Measurements from ENCODE around the gene L3MBTL3.
"Not testable (repeated sequence)": the region's sequence is repeated elsewhere in the genome, so short reads cannot be mapped to it uniquely, and the experiment has no call there.

Gene L3MBTL3

DNA sequence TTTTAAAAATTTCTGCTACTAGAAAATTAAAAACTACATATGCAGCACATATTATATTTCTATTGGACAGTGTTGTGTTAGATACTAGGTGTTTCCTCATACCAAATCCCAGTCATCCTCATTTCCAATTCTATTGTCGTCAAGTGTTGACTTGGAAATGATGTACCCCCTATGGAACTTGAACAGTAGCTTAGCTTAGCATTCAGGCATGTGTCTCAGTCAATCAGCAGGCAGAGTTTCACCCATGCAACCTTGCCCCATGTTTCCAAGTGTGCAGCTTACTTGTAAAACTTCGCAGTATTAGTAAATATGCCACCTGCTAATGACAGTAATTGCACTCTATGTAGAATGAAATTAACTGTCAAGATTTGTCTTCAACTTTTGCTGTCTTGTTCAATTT, 144.9 kb downstream of the L3MBTL3 start:
- Histone ChIP-seq H3K4me3 (no peak overlapping the region), H3K27ac (no peak overlapping the region)

DNA sequence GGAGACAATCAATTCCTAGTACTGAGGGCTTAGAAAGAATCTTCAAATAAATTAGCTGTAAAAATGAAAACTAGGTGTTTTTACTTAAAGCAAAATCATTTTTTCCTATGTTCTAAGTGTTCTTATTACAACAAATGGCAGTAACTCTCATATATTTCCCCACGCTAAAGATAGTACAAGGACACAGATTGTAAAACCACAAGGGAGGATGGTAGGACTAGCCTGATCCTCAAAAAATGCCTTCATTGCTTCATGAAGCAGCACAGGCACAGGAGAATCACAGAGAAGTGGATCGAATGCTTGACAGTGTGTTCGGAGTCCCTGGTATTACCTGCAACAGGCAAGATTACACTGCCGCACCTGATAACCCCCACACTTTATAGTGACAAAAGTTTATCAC, 145.9 kb downstream of the L3MBTL3 start:
- Histone ChIP-seq H3K27ac (no peak overlapping the region), H3K4me3 (no peak overlapping the region)

DNA sequence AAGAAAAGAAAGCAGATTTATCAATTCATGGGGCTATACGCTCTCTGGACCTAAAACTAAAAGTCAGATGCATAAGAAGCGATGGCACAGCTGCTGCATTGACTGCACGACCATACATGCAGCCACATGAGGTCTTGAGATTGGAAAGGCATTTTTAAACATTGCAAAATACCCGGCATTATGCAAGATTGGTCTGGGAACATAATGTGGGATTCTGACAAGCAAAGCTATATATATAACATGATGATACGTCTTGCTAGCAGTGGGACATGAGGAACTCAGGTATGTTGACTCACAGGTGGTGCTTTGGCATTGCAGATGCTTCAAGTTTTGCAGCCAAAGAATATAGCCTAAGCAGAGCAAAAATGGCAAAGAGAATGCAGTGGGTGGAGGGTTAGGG, 149.3 kb downstream of the L3MBTL3 start:
- H3K27ac ChIP-seq: no peak overlapping the region
- no peak overlapping the region for H3K4me3 ChIP-seq

DNA sequence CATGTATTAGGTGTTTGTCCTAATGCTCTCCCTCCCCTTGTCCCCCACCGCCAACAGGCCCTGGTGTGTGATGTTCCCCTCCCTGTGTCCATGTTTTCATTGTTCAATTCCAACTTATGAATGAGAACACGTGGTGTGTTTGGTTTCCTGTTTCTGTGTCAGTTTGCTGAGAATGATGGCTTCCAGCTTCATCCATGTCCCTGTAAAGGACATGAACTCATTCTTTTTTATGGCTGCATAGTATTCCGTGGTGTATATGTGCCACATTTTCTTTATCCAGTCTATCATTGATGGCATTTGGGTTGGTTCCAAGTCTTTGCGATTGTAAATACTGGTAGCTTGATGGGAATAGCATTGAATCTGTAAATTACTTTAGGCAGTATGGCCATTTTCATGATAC, 151.8 kb downstream of the L3MBTL3 start:
- H3K27ac ChIP-seq, H3K4me3 ChIP-seq: not testable (repeated sequence)

DNA sequence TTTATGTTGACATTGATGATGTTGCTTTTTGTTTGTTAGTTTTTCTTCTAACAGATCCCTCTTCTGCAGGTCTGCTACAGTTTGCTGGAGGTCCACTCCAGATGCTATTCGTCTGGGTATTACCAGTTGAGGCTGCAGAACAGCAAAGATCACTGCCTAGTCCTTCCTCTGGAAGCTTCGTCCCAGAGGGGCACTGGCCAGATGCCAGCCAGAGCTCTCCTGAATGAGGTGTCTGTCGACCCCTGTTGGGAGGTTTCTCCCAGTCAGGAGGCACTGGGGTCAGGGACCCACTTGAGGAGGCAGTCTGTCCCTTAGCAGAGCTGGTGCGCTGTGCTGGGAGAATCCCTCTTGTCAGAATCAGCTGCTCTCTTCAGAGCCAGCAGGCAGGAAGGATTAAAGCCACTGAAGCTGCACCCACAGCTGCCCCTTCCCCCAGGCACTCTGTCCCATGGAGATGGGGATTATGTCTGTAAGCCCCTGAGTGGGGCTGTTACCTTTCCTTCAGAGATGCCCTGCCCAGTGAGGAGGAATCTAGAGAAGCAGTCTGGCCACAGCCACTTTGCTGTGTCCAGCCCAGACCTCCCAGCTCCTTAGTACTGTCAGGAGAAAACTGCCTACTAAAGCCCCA, 155.1 kb downstream of the L3MBTL3 start:
- H3K4me3 ChIP-seq, H3K27ac ChIP-seq: not testable (repeated sequence)

DNA sequence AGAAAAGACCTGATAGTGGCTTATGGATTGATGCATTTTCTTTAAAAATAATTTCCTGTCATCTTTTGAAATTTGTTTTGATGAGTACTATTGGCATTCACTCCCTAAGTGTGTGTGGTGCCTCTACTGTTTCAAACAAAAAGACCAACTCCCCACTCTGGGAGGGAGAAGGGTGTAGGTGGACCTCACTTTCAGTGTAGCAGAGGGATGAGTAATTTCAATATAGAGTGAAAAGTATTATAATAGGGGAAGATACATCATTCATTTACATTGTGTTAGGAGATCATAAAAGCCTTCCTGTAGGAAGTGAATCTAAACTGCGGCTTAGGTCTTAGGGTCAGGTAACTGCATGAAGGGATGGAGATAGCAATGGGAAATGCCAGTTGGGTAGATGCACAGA, 158.0 kb downstream of the L3MBTL3 start:
- Histone ChIP-seq H3K4me3 (no peak overlapping the region), H3K27ac (no peak overlapping the region)

DNA sequence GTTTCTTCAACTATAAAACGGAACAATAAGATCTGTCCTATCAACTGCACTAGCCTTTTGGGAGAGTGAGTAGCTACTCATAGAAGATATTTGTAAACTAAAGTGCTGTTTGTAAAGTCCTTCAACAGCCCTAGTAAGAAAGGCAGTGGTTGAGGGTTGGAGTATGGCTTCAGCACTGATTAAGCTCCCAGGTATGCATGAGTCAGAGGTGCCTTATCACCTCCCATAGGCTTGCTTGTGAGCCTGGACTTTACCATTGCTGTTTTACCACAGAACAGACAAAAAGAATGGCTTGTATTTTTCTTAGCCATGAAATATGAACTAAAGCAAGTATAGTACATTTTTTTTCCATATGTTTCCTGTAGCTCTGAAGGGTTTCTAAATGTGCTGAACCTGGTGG, 160.3 kb downstream of the L3MBTL3 start:
- Histone ChIP-seq H3K4me3 (no peak overlapping the region), H3K27ac (no peak overlapping the region)

DNA sequence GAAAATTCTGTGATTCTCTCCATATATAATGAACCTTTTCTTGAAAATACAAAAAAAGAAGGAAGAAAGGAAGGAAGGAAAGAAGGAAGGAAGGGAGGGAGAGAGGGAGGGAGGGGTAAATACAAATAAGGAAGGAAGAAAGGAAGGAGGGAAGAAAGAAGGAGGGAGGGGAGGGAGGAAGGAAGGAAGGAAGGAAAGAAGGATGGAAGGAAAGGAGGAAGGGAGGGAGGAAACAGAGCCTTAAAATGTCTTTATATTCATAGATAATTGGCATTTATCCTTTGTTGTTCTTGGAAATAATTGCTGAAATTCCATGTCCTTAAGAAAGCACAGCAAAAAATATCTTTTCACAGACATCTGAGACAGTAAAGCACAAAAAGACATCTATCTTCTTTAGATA, 164.1 kb downstream of the L3MBTL3 start:
- H3K4me3 ChIP-seq: no peak overlapping the region
- no peak overlapping the region for H3K27ac ChIP-seq

DNA sequence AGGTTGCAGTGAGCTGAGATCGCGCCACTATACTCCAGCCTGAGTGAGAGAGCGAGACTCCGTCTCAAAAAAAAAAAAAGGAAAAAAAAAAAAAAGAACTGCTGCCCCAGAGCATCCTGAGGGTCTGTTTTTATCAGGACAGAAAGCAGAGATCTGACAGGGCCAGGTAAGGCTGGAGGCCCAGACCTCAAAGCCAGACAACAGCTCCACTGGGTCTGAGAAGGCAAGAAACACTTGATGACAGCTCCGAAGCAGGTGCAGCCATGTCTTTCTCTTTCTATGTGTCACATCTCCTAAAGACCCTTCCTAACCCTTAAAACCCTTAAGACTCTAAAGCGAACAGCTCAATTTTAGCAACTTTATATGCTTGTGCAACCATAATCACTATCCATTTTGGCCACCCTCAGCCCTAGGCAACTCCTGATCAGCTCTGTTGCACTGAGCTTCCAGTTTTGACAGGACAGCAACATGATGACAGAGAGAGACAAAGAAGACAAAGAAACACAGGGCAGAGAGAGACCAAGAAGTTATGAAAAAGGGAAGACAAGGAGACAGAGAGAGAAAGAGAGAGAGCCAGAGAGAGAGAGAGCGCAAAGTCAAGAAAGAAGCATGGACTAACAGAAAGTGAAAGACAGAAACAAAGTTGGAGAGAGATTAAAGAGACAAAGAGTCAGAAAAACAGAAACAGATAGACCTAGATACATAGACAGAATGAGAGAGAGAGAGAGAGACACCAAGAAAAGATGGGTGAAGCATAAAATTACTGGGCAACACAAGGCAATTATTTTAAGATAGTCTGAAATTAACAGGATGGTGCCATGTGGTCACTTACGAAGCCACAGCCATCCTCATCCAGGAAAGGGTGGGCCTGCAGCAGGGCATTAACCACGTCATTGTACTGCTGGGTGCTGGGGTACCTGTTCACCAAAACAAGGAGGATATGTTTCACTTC, 165.2 kb downstream of the L3MBTL3 start:
- peak overlapping the region in 4 of 21 experiments; percentile 42 to 83 (median 61) for H3K27ac ChIP-seq
- no peak overlapping the region for H3K4me3 ChIP-seq

DNA sequence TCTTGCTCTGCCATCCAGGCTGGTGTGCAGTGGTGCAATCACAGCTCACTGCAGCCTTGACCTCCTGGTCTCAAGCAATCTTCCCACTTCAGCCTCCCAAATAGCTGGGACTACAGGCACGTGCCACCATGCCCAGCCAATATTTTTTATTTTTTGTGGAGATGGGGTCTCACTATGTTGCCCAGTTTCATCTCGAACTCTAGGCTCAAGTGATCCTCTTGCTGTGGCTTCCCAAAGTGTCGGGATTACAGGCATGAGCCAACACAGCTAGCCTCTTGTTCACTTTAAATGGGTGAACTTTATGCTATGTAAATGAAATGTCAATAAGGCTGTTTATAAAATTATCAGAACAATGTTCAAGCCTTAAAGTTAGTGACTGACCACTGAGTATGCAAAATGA, 167.3 kb downstream of the L3MBTL3 start:
- no peak overlapping the region for H3K27ac ChIP-seq
- H3K4me3 ChIP-seq: no peak overlapping the region

DNA sequence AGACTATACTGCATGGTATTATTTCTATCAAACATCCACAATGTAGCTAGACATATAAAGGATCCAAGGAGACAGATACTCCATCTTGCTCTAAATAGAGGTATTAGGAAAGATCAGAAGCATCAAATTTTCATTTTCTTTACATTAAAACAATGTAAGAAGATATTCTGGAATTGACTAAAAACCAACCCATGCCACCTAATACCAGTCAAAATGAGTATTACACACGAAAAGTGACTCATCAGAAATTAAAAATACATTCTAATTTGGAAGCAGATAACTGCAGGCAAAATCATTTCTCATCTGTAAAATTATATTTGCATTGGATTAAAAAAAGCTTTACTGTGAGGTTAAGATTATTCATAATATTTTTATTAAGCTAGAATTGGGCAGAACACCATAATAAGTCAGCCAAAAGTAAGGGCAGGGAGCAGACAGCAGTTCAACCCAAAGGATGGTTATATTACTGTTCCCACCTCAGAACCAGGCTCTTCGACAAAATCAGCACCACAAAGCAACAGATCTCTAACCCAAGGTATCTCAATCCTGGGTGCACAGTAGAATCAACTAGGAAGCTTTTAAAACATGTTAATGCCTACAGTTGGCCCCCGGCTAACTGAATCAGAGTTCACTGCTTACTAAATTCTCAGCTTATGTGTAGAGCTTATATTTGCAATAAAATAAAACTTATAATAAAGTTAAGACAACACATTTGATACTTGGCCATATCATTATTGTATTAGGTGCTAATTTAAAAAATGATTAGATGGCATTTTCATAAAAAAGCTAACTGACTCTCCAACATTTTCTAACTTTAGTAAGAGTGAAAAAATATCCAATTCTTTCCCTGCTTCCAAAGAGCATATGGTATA, 169.2 kb downstream of the L3MBTL3 start:
- no peak overlapping the region for H3K27ac ChIP-seq
- no peak overlapping the region for H3K4me3 ChIP-seq

DNA sequence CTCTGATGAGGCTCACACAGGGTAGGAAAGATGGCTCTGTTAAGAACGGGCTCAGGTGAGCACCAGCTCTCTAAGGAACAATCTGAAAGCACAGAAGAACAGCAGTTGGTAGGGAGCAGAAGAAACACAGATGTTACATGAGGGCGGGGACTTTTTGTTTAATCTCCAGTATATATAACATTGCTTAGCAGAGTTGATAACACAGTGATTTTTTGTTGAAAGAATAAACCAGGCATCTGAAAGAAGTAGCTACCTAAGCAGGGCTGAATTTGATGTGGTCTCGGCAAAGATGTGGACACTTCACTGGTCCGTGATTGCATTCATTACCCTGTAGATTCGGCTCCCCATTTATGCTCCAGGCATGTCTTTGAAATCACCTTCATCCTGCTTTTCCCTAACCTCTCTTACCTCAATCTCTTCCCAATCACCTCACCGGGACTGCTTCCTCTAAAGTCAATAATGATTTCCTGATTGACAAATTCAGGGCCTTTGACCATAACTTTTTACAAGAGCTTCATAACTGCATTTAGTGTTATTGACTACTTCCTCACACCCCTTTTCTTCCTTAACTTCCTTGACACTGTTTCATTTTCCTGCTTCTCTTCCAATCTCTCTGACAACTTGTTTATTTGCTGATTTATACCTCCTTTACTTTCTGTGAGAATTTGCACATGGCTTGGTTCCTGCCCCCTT, 170.0 kb downstream of the L3MBTL3 start:
- no peak overlapping the region for H3K27ac ChIP-seq
- no peak overlapping the region for H3K4me3 ChIP-seq

DNA sequence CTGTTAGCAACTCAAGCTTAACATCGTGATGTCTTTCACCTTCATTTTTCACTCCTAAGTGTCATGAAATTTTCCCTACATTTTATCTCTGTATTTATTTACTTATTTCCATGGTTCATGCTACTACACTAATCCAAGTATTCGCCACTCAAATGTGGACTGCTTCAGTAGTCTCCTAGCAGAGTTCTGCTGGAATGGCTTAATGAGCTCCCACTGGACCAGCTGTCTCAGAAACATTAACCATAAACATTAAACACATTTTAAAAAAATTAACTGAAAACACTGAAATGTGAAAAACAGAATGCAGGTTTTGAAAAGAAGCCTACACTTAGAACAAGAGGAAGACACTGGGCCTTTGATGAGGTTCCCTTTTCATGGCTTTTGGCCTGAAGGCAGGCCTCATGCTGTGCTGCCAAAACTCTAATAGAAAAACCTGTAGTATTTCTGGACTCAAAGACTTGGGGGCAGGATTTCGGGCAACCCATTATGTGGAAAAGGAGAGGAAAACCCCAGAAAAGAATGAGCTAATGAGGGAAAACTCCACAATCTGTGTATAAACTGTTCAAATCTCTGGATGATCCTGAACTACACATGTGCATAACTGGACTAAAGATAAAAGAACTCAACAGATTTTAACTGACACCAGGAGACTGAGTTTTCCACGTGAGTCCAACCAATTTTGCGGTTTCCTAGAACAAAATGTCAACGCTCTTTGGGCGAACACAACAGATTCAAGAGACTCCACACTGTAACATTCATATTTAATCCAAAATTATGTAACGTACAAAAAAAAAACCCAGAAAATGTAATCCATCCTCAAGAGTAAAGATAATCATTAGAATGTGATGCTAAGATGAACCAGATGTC, 171.4 kb downstream of the L3MBTL3 start:
- Histone ChIP-seq H3K4me3 (no peak overlapping the region), H3K27ac (no peak overlapping the region)
